Endothelial cell (in vitro differentiated cells): ENCODE data around the gene HRK. TPM values are rescaled to one million over a fixed set of nuclear protein-coding genes. Genes with fewer than 3 reads are reported as not detected.

Experiments used
- DNase-seq: peaks from one replicate; pipeline ENCODE4 v3.0.0; 2021; ENCODE audit warnings: low spot score
- H3K27ac Mint-ChIP-seq: one replicate; pipeline ENCODE4 v1.8.0; 2021; ENCODE audit warnings: mixed read lengths, inconsistent platforms; ENCODE audit not compliant: unreplicated experiment
- H3K27me3 Mint-ChIP-seq: one replicate; pipeline ENCODE4 v1.8.0; 2021; ENCODE audit warnings: mild to moderate bottlenecking, moderate library complexity, mixed read lengths, inconsistent platforms; ENCODE audit not compliant: unreplicated experiment
- H3K36me3 Mint-ChIP-seq: one replicate; pipeline ENCODE4 v1.8.0; 2021; ENCODE audit warnings: mild to moderate bottlenecking, low read depth, mixed read lengths, inconsistent platforms; ENCODE audit not compliant: unreplicated experiment
- H3K4me1 Mint-ChIP-seq: one replicate; pipeline ENCODE4 v1.8.0; 2021; ENCODE audit warnings: mild to moderate bottlenecking, mixed read lengths, inconsistent platforms; ENCODE audit not compliant: unreplicated experiment
- H3K4me3 Mint-ChIP-seq: one replicate; pipeline ENCODE4 v1.8.0; 2021; ENCODE audit warnings: mild to moderate bottlenecking, mixed read lengths, inconsistent platforms; ENCODE audit not compliant: unreplicated experiment
- H3K9me3 Mint-ChIP-seq: one replicate; pipeline ENCODE4 v1.8.0; 2021; ENCODE audit warnings: mixed read lengths, inconsistent platforms; ENCODE audit not compliant: unreplicated experiment
- CTCF ChIP-seq: fragments of 200-600 bp; sonication (generic); IDR thresholded peaks from one replicate; pipeline ENCODE4 v1.5.0; 2021; ENCODE audit warnings: antibody characterized with exemption; ENCODE audit not compliant: unreplicated experiment
- total RNA-seq: library from RNA; stranded (reverse); fragmentation: NEBNext Ultra II Directional; extraction: Animal tissue kit (Norgen Biotek cat#: 25700); gene quantifications from one replicate; pipeline ENCODE4 v1.2.1, GENCODE V29; 2021; ENCODE audit not compliant: unreplicated experiment

The HRK gene
- total RNA-seq, 1 donor from 2014 or later, result 0.10 TPM

GRCh38 chr12:116807546-116807945 lies 73.7 kb downstream of the HRK start:
- no peaks in the 10 kb centered on the region for H3K4me1 Mint-ChIP-seq
- peak overlapping the region; percentile 3 for H3K4me3 Mint-ChIP-seq
- no peaks in the 10 kb centered on the region for H3K9me3 Mint-ChIP-seq
- DNase-seq, result no peak
- peak overlapping the region; percentile 57 for H3K27ac Mint-ChIP-seq
- no peaks in the 10 kb centered on the region for H3K27me3 Mint-ChIP-seq
- no peaks in the 10 kb centered on the region for H3K36me3 Mint-ChIP-seq
- no peak for TF ChIP-seq CTCF

DNA sequence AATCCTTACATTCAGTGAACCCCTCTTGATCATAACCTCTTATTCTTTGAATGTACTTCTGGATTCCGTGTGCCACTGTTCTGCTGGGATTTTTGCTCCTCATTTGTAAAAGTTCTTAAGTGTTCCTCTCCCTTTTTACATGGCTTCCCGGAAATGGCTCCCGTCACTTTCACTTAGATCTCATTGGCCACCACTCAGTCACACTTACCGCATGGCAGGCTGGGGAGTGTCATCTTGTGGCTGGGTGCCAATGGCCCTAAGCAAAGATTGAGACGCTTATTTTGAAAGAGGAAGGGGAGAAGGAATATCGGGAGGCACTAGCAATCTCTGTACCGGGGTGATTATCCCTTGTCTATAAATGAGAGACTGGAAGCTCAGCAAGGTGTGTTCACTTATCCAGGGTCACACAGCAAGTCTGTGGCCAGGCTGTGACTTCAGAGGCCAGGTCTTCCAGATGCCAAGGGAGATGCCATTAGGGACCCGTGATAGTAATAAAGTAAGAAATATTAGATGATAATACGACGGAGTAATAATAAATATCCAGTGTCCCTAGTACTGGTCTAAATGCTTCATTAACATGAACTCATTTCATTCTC lies 74.3 kb downstream of the HRK start:
- no peak for TF ChIP-seq CTCF
- Mint-ChIP-seq H3K36me3 (no peaks in the 10 kb centered on the region), H3K27me3 (no peaks in the 10 kb centered on the region), H3K27ac (no peak overlapping the region), H3K4me1 (no peaks in the 10 kb centered on the region), H3K9me3 (no peaks in the 10 kb centered on the region), H3K4me3 (no peak overlapping the region)
- no peak for DNase-seq

Other genes with a start within 250 kb of the HRK start
- 73.8 TPM for gene SPRING1, start 143.4 kb downstream of the HRK start, total RNA-seq
- 20.0 TPM for gene RNFT2, start 143.1 kb downstream of the HRK start, total RNA-seq
- 17.8 TPM for gene FBXW8, start 29.5 kb upstream of the HRK start, total RNA-seq
- gene TESC, start 218.0 kb upstream of the HRK start, total RNA-seq, result 3.9 TPM